ENCODE results near the gene LRRC46.

The LRRC46 gene

GRCh38 chr17:47851764-47852112 lies 20.3 kb downstream of the LRRC46 start:
- no peak for DNase-seq (ENCODE audit: low spot score)

- DNase-seq (ENCODE audit: low spot score), result no peak
Measured at GRCh38 chr17:47852113-47852949, 20.9 kb downstream of the LRRC46 start.

- no peak for DNase-seq (ENCODE audit: low spot score)
Measured at GRCh38 chr17:47853616-47854015, 22.1 kb downstream of the LRRC46 start.

GRCh38 chr17:47855737-47856136 lies 24.3 kb downstream of the LRRC46 start:
- DNase-seq (ENCODE audit: low spot score), result no peak

GRCh38 chr17:47856830-47857229 lies 25.4 kb downstream of the LRRC46 start:
- no peak for DNase-seq (ENCODE audit: low spot score)

GRCh38 chr17:47857551-47858455 lies 26.3 kb downstream of the LRRC46 start:
- DNase-seq (ENCODE audit: low spot score), result no peak

- no peak for DNase-seq (ENCODE audit: low spot score)
Measured at GRCh38 chr17:47860386-47860785, 28.9 kb downstream of the LRRC46 start.

GRCh38 chr17:47862621-47863440 lies 31.4 kb downstream of the LRRC46 start:
- DNase-seq (ENCODE audit: low spot score), result no peak

- DNase-seq (ENCODE audit: low spot score), result no peak
Measured at GRCh38 chr17:47864791-47865216, 33.3 kb downstream of the LRRC46 start.

GRCh38 chr17:47866941-47867340 lies 35.5 kb downstream of the LRRC46 start:
- DNase-seq (ENCODE audit: low spot score), result no peak

GRCh38 chr17:47867813-47868533 lies 36.5 kb downstream of the LRRC46 start:
- DNase-seq (ENCODE audit: low spot score), result no peak

- DNase-seq (ENCODE audit: low spot score), result no peak
Measured at GRCh38 chr17:47869114-47869513, 37.6 kb downstream of the LRRC46 start.

GRCh38 chr17:47870056-47870455 lies 38.6 kb downstream of the LRRC46 start:
- DNase-seq (ENCODE audit: low spot score), result no peak

- DNase-seq (ENCODE audit: low spot score), result no peak
Measured at GRCh38 chr17:47871048-47871447, 39.6 kb downstream of the LRRC46 start.

- no peak for DNase-seq (ENCODE audit: low spot score)
Measured at GRCh38 chr17:47872019-47872650, 40.7 kb downstream of the LRRC46 start.

GRCh38 chr17:47872651-47873161 lies 41.2 kb downstream of the LRRC46 start:
- DNase-seq (ENCODE audit: low spot score), result no peak

GRCh38 chr17:47873200-47874090 lies 42.0 kb downstream of the LRRC46 start:
- DNase-seq (ENCODE audit: low spot score), result no peak

GRCh38 chr17:47875011-47875985 lies 43.8 kb downstream of the LRRC46 start:
- DNase-seq (ENCODE audit: low spot score), result no peak

All from Ammon's horn (tissue), 1 donor.